GM19238 (cell line): Measurements from ENCODE around the gene TAF3.

ENCODE experiments used
- DNase-seq: peaks from one replicate; pipeline ENCODE4 v3.0.0; 2011; ENCODE audit warnings: low spot score; ENCODE audit not compliant: insufficient read length

Gene TAF3

GRCh38 chr10:7932301-7933036 is 114.2 kb downstream of the TAF3 start:
- DNase-seq: no peak

GRCh38 chr10:7933262-7933661 is 115.0 kb downstream of the TAF3 start:
- DNase-seq: no peak

- DNase-seq: no peak
Measured at GRCh38 chr10:7933757-7934156, 115.5 kb downstream of the TAF3 start.

GRCh38 chr10:7937315-7937945 is 119.1 kb downstream of the TAF3 start:
- DNase-seq: no peak

- no peak for DNase-seq
Measured at GRCh38 chr10:7941576-7941975, 123.3 kb downstream of the TAF3 start.

- no peak for DNase-seq
Measured at GRCh38 chr10:7942316-7942715, 124.0 kb downstream of the TAF3 start.

- DNase-seq: no peak
Measured at GRCh38 chr10:7942859-7943258, 124.6 kb downstream of the TAF3 start.

- DNase-seq: no peak
Measured at GRCh38 chr10:7944215-7944480, 125.8 kb downstream of the TAF3 start.

GRCh38 chr10:7944537-7944936 is 126.2 kb downstream of the TAF3 start:
- no peak for DNase-seq

- no peak for DNase-seq
Measured at GRCh38 chr10:7945034-7945433, 126.7 kb downstream of the TAF3 start.

GRCh38 chr10:7945469-7946187 is 127.3 kb downstream of the TAF3 start:
- no peak for DNase-seq

GRCh38 chr10:7948371-7949000 is 130.2 kb downstream of the TAF3 start:
- no peak for DNase-seq

- no peak for DNase-seq
Measured at GRCh38 chr10:7950981-7951847, 132.9 kb downstream of the TAF3 start.

GRCh38 chr10:7952266-7952665 is 134.0 kb downstream of the TAF3 start:
- no peak for DNase-seq

GRCh38 chr10:7953447-7953846 is 135.1 kb downstream of the TAF3 start:
- DNase-seq: no peak

- no peak for DNase-seq
Measured at GRCh38 chr10:7955446-7955845, 137.1 kb downstream of the TAF3 start.

- peak; percentile 32 for DNase-seq
Measured at GRCh38 chr10:7956508-7956907, 138.2 kb downstream of the TAF3 start.

GRCh38 chr10:7957591-7957990 is 139.3 kb downstream of the TAF3 start:
- no peak for DNase-seq

- DNase-seq: no peak
Measured at GRCh38 chr10:7958442-7958841, 140.1 kb downstream of the TAF3 start.

GRCh38 chr10:7960108-7960507 is 141.8 kb downstream of the TAF3 start:
- no peak for DNase-seq

GRCh38 chr10:7962592-7962991 is 144.3 kb downstream of the TAF3 start:
- no peak for DNase-seq
